T-cell (primary cell): Measurements from ENCODE around the gene MGAT5. TPM values are rescaled to one million over a fixed set of nuclear protein-coding genes. Genes with fewer than 3 reads are reported as not detected.

Experiments
- ATAC-seq, 4 experiments: fragments of 200-7000 bp in 3 of 4; fragments of 150-1000 bp in 1 of 4; cut with Tn5 transposase; replicated peaks in 1 of 4; 1 replicate in 3 of 4; 2 replicates in 1 of 4; pipeline ENCODE4 v1.10.0; 2021; ENCODE audit warnings: moderate library complexity in 3 of 4, mild to moderate bottlenecking in 2 of 4, moderate number of reproducible peaks in 1 of 4
- CTCF ChIA-PET, 2 donors: fragments of 300-600 bp; sonication (Branson Sonifier 250); formaldehyde crosslinking; loops; one replicate each; lab custom pipeline; 2022; ENCODE audit warnings: antibody characterized with exemption in 2 of 2; lab: Charles Lee
- POLR2A ChIA-PET, 2 donors: fragments of 300-600 bp; sonication (Branson Sonifier 250); formaldehyde crosslinking; loops; one replicate each; lab custom pipeline; 2022; ENCODE audit warnings: antibody characterized with exemption in 2 of 2; lab: Charles Lee
- DNase-seq, 35 experiments: peaks; one replicate each; pipeline versions ENCODE4 v3.0.0 to v3.0.0-alpha.2; 2013 to 2023
- H3K27ac ChIP-seq: one replicate; pipeline ENCODE4 v1.5.1; 2013; ENCODE audit warnings: low read length
- H3K27me3 ChIP-seq, 2 experiments: replicated peaks in 1 of 2; 1 replicate in 1 of 2; 2 replicates in 1 of 2; pipeline versions ENCODE4 v1.6.1 to v1.7.0; 2013; ENCODE audit warnings: low read length in 1 of 2, mixed read lengths in 1 of 2; ENCODE audit not compliant: control insufficient read depth in 2 of 2, insufficient read depth in 2 of 2; ENCODE audit errors: extremely low read depth in 1 of 2
- H3K36me3 ChIP-seq, 2 donors: 1 replicate in 1 of 2; 2 replicates in 1 of 2; pipeline versions ENCODE4 v1.6.1 to v1.7.0; 2013; ENCODE audit warnings: low read length in 1 of 2; ENCODE audit not compliant: control insufficient read depth in 2 of 2, insufficient read depth in 1 of 2; ENCODE audit errors: extremely low read depth in 1 of 2
- H3K4me1 ChIP-seq, 2 experiments: 1 replicate in 1 of 2; 2 replicates in 1 of 2; pipeline versions ENCODE4 v1.6.1 to v1.7.0; 2013; ENCODE audit warnings: low read length in 2 of 2, mixed read lengths in 1 of 2; ENCODE audit not compliant: insufficient read depth in 2 of 2, control insufficient read depth in 1 of 2; ENCODE audit errors: extremely low read depth in 1 of 2
- H3K4me3 ChIP-seq, 2 donors: 1 replicate in 1 of 2; 2 replicates in 1 of 2; pipeline versions ENCODE4 v1.5.1 to v1.7.0; 2013; ENCODE audit warnings: mild to moderate bottlenecking in 2 of 2, low read length in 1 of 2, moderate library complexity in 1 of 2; ENCODE audit not compliant: control insufficient read depth in 1 of 2; ENCODE audit errors: extremely low read depth in 1 of 2
- H3K9me3 ChIP-seq: 2 replicates; pipeline ENCODE4 v1.7.0; 2013
- H3K27ac Mint-ChIP-seq, 2 donors: one replicate each; pipeline ENCODE4 v1.8.0; 2020 to 2021; ENCODE audit warnings: mild to moderate bottlenecking in 2 of 2, mixed read lengths in 2 of 2
- H3K27me3 Mint-ChIP-seq, 2 donors: one replicate each; pipeline ENCODE4 v1.8.0; 2021 to 2022; ENCODE audit warnings: mixed read lengths in 2 of 2
- H3K36me3 Mint-ChIP-seq: one replicate; pipeline ENCODE4 v1.8.0; 2021; ENCODE audit warnings: mixed read lengths
- H3K4me1 Mint-ChIP-seq, 3 donors: one replicate each; pipeline ENCODE4 v1.8.0; 2020 to 2022; ENCODE audit warnings: mixed read lengths in 3 of 3, mild to moderate bottlenecking in 1 of 3
- H3K4me3 Mint-ChIP-seq, 3 donors: one replicate each; pipeline ENCODE4 v1.8.0; 2020 to 2022; ENCODE audit warnings: mild to moderate bottlenecking in 3 of 3, mixed read lengths in 3 of 3, moderate library complexity in 3 of 3
- H3K9me3 Mint-ChIP-seq, 3 donors: one replicate each; pipeline ENCODE4 v1.8.0; 2020 to 2022; ENCODE audit warnings: mixed read lengths in 3 of 3
- WGBS: methylation state at CpG from one replicate; pipeline ENCODE4 v1.1.5; 2013; ENCODE audit warnings: missing lambda C conversion rate; ENCODE audit not compliant: insufficient coverage; 5-methylcytosine and 5-hydroxymethylcytosine counted together
- total RNA-seq, 35 experiments: library from RNA in 6 of 35; stranded (reverse) in 6 of 35; fragments of 120-200 nt in 1 of 35; gene quantifications; one replicate each; pipeline versions ENCODE4 v1.2.1 to v1.2.4 and lab custom pipeline; 2013 to 2026

Gene MGAT5
- total RNA-seq, 5 donors from 2014 or later (not counting 1 experiment from before 2014, with no cell fraction given): 61.1 to 94.9 (median 81.8) TPM

- Histone ChIP-seq H3K36me3 (peaks cover 15 to 43% of the 10 kb centered on the region in 2 donors), H3K27ac (no peak overlapping the region), H3K4me3 (no peak overlapping the region), H3K9me3 (no peaks in the 10 kb centered on the region), H3K27me3 (no peaks in the 10 kb centered on the region), H3K4me1 (no peaks in the 10 kb centered on the region)
- ATAC-seq: no peak
- no peak for DNase-seq
- 91% methylated on average over 5 of the region's 6 CpGs for WGBS
- no peaks in the 10 kb centered on the region for H3K27me3 Mint-ChIP-seq
- peak overlapping the region in 1 of 2 donors; percentile 11 for H3K27ac Mint-ChIP-seq
- peaks cover 19% of the 10 kb centered on the region for H3K36me3 Mint-ChIP-seq
- peaks cover 0 to 2% (median 0%) of the 10 kb centered on the region in 3 donors for H3K4me1 Mint-ChIP-seq
- H3K4me3 Mint-ChIP-seq: no peak overlapping the region
- ChIA-PET POLR2A (interaction anchor here in 1 of 2 donors (0.6 kb wide), 1 partner anchor 57 kb away, joined by 5 read pairs; no protein-coding TSS in a partner anchor), CTCF (interaction anchor here in 1 of 2 donors (0.6 to 1.0 kb wide), 2 partner anchors 20 to 562 kb away, joined by 3 to 4 read pairs; no protein-coding TSS in a partner anchor)
- H3K9me3 Mint-ChIP-seq: no peaks in the 10 kb centered on the region
These were observed 194.8 kb downstream of the MGAT5 start for GRCh38 chr2:134448650-134449049.

GRCh38 chr2:134449157-134449556 lies 195.3 kb downstream of the MGAT5 start:
- H3K27ac ChIP-seq: no peak overlapping the region
- H3K4me3 Mint-ChIP-seq: no peak overlapping the region
- no peak overlapping the region for H3K4me3 ChIP-seq
- H3K27me3 Mint-ChIP-seq: no peaks in the 10 kb centered on the region
- ATAC-seq (no peak), DNase-seq (no peak)
- no peaks in the 10 kb centered on the region for H3K9me3 Mint-ChIP-seq
- 100% methylated on average over 2 of the region's 7 CpGs for WGBS
- H3K36me3 ChIP-seq: peaks cover 15 to 38% of the 10 kb centered on the region in 2 donors
- ChIA-PET POLR2A (interaction anchor here in 1 of 2 donors (0.6 kb wide), 1 partner anchor 58 kb away, joined by 5 read pairs; no protein-coding TSS in a partner anchor), CTCF (interaction anchor here in 1 of 2 donors (0.6 to 1.0 kb wide), 2 partner anchors 20 to 563 kb away, joined by 3 to 4 read pairs; no protein-coding TSS in a partner anchor)
- H3K4me1 Mint-ChIP-seq: peaks cover 0 to 2% (median 0%) of the 10 kb centered on the region in 3 donors
- no peaks in the 10 kb centered on the region for H3K27me3 ChIP-seq
- peaks cover 23% of the 10 kb centered on the region for H3K36me3 Mint-ChIP-seq
- peak overlapping the region in 1 of 2 donors; percentile 27 for H3K27ac Mint-ChIP-seq
- no peaks in the 10 kb centered on the region for H3K4me1 ChIP-seq
- no peaks in the 10 kb centered on the region for H3K9me3 ChIP-seq

- H3K4me3 ChIP-seq: no peak overlapping the region
- peaks cover 15 to 33% of the 10 kb centered on the region in 2 donors for H3K36me3 ChIP-seq
- no peak overlapping the region for H3K27ac Mint-ChIP-seq
These were observed 196.1 kb downstream of the MGAT5 start for GRCh38 chr2:134449751-134450513.

GRCh38 chr2:134451347-134451630 lies 197.4 kb downstream of the MGAT5 start:
- Mint-ChIP-seq H3K4me1 (peaks cover 0 to 2% (median 0%) of the 10 kb centered on the region in 3 donors), H3K9me3 (no peaks in the 10 kb centered on the region), H3K4me3 (no peak overlapping the region), H3K27ac (peak overlapping the region in 1 of 2 donors; percentile 24), H3K27me3 (no peaks in the 10 kb centered on the region), H3K36me3 (peaks cover 32% of the 10 kb centered on the region)
- no CpG with 5 or more reads among the region's 2 CpGs for WGBS
- Histone ChIP-seq H3K4me3 (no peak overlapping the region), H3K4me1 (no peaks in the 10 kb centered on the region), H3K36me3 (peaks cover 15 to 33% of the 10 kb centered on the region in 2 donors), H3K9me3 (no peaks in the 10 kb centered on the region), H3K27ac (no peak overlapping the region), H3K27me3 (no peaks in the 10 kb centered on the region)
- ATAC-seq (no peak), DNase-seq (no peak)
- POLR2A ChIA-PET: interaction anchor here in 1 of 2 donors (0.9 kb wide), 1 partner anchor 195 kb away, joined by 4 read pairs; no protein-coding TSS in a partner anchor
- CTCF ChIA-PET: interaction anchor here (0.6 to 2.3 kb wide), 25 partner anchors 9 to 562 kb away, joined by 3 to 11 read pairs (median 3); no protein-coding TSS in a partner anchor

More at GRCh38 chr2:134449751-134450513, 196.1 kb downstream of the MGAT5 start:
- ATAC-seq: no peak
- no peak overlapping the region for H3K4me3 Mint-ChIP-seq
- H3K27ac ChIP-seq: no peak overlapping the region
- no peaks in the 10 kb centered on the region for H3K9me3 Mint-ChIP-seq
- WGBS: 98% methylated on average over 11 of the region's 15 CpGs
- H3K36me3 Mint-ChIP-seq: peaks cover 23% of the 10 kb centered on the region
- peaks cover 0 to 2% (median 0%) of the 10 kb centered on the region in 3 donors for H3K4me1 Mint-ChIP-seq
- POLR2A ChIA-PET: no interaction called here
- no peaks in the 10 kb centered on the region for H3K9me3 ChIP-seq
- CTCF ChIA-PET: interaction anchor here (0.5 to 2.3 kb wide), 10 partner anchors 9 to 477 kb away, joined by 3 to 11 read pairs (median 5); no protein-coding TSS in a partner anchor
- no peak for DNase-seq
- no peaks in the 10 kb centered on the region for H3K4me1 ChIP-seq
- H3K27me3 ChIP-seq: no peaks in the 10 kb centered on the region
- no peaks in the 10 kb centered on the region for H3K27me3 Mint-ChIP-seq

- no peak overlapping the region for H3K4me3 ChIP-seq
- no peaks in the 10 kb centered on the region for H3K27me3 Mint-ChIP-seq
- ATAC-seq: no peak
- H3K9me3 ChIP-seq: no peaks in the 10 kb centered on the region
- H3K4me1 ChIP-seq: no peaks in the 10 kb centered on the region
- no peaks in the 10 kb centered on the region for H3K9me3 Mint-ChIP-seq
- ChIA-PET POLR2A (no interaction called here), CTCF (interaction anchor here (0.6 to 2.3 kb wide), 11 partner anchors 8 to 563 kb away, joined by 3 to 9 read pairs (median 4); no protein-coding TSS in a partner anchor)
- H3K4me1 Mint-ChIP-seq: peaks cover 0 to 2% (median 0%) of the 10 kb centered on the region in 3 donors
- H3K27ac Mint-ChIP-seq: peak overlapping the region in 1 of 2 donors; percentile 9
- WGBS: 81% methylated on average over 5 of the region's 9 CpGs
- no peak for DNase-seq
- H3K27ac ChIP-seq: no peak overlapping the region
- H3K36me3 Mint-ChIP-seq: peaks cover 25% of the 10 kb centered on the region
- no peak overlapping the region for H3K4me3 Mint-ChIP-seq
- H3K27me3 ChIP-seq: no peaks in the 10 kb centered on the region
- peaks cover 10 to 26% of the 10 kb centered on the region in 2 donors for H3K36me3 ChIP-seq
These were observed 198.3 kb downstream of the MGAT5 start for GRCh38 chr2:134452042-134452733.

GRCh38 chr2:134453476-134453875 lies 199.6 kb downstream of the MGAT5 start:
- H3K27me3 ChIP-seq: no peaks in the 10 kb centered on the region
- DNase-seq (no peak), ATAC-seq (no peak)
- H3K36me3 ChIP-seq: peaks cover 3 to 22% of the 10 kb centered on the region in 2 donors
- WGBS: 100% methylated on average over 1 of the region's 4 CpGs
- no peak overlapping the region for H3K27ac Mint-ChIP-seq
- no peak overlapping the region for H3K27ac ChIP-seq
- peaks cover 0 to 2% (median 0%) of the 10 kb centered on the region in 3 donors for H3K4me1 Mint-ChIP-seq
- POLR2A ChIA-PET: no interaction called here
- H3K9me3 Mint-ChIP-seq: no peaks in the 10 kb centered on the region
- no peaks in the 10 kb centered on the region for H3K9me3 ChIP-seq
- H3K4me1 ChIP-seq: no peaks in the 10 kb centered on the region
- no peak overlapping the region for H3K4me3 Mint-ChIP-seq
- peaks cover 22% of the 10 kb centered on the region for H3K36me3 Mint-ChIP-seq
- H3K27me3 Mint-ChIP-seq: no peaks in the 10 kb centered on the region
- CTCF ChIA-PET: no interaction called here
- no peak overlapping the region for H3K4me3 ChIP-seq
